GM12892 (cell line): ENCODE data around the gene EEF1G.
A peak's percentile ranks its signal among the peaks of the same experiment; 100 is the strongest.

Experiments
- POLR2A ChIP-seq: IDR thresholded peaks from 2 replicates; pipeline ENCODE4 v1.6.1; 2011; ENCODE audit warnings: low read depth, low read length, control low read depth
- POLR2AphosphoS5 ChIP-seq: IDR thresholded peaks from 2 replicates; pipeline ENCODE4 v1.6.1; 2011; ENCODE audit warnings: low read depth, low read length, control low read depth
- TAF1 ChIP-seq: IDR thresholded peaks from 2 replicates; pipeline ENCODE4 v1.6.1; 2011; ENCODE audit warnings: low read depth, mild to moderate bottlenecking, control low read depth, low read length, borderline replicate concordance

DNA sequence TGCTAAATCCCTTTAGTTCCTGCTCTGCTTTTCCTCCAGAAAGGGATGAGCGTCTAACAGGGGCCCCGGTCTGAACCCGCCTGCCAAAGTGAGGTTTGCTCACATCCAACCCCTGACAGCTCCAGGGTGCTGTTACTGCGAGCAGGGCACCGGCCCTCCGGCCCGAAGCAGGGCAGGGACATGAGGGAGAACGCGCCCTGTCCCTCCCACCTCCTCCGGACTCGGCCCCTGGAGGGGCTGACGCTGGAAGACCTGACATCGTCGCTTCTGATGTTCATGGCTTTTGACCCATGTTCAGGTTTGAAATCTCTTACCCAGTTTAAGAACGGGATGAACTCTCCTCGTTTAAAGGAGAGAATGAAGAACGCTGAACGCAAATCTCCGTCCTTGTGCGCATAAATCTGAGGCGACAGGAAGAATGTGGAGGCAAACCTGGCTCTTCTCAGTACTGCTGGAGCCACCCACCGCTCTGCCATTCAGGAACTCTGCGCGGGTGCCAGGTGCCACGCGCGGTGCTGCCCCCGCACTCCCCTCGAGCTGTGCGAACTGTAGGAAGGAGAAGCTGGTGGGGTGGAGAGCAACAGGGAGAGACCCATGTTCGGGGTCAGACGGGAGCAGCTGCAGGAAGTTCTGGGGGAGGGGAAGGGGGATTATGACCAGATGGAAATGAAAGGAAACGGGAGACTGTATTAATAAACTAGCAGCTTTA, 826 bp upstream of the EEF1G start:
- 0 out of 2 replicates have a peak, but pooled peaks have one; percentile 37 for TF ChIP-seq POLR2AphosphoS5
- TF ChIP-seq POLR2A: peak; percentile 37; the same call in 1 of the 2 replicates
- TF ChIP-seq TAF1: no peak
